Neural cell (in vitro differentiated cells): ENCODE data around the gene HRH4. TPM values are rescaled to one million over a fixed set of nuclear protein-coding genes. Genes with fewer than 3 reads are reported as not detected.

Experiments used
- H2AFZ ChIP-seq: fragments of 200-600, 300-800 bp; sonication (generic), shearing (Covaris generic); 2 replicates; pipeline ENCODE4 v1.6.0; 2014; ENCODE audit warnings: low read depth, mild to moderate bottlenecking, antibody characterized with exemption, low read length, moderate library complexity
- H3F3A ChIP-seq: fragments of 200-600 bp; shearing (Covaris generic); 2 replicates; pipeline ENCODE4 v1.6.1; 2016; ENCODE audit warnings: mild to moderate bottlenecking, moderate library complexity, mixed read lengths, antibody characterized with exemption, low read length; ENCODE audit not compliant: insufficient read depth, poor library complexity, severe bottlenecking
- H3K27ac ChIP-seq: fragments of 200-600, 300-800 bp; sonication (generic), shearing (Covaris generic); 2 replicates; pipeline ENCODE4 v1.5.1; 2014; ENCODE audit warnings: mild to moderate bottlenecking, low read length, moderate library complexity
- H3K27me3 ChIP-seq: fragments of 300-800, 200-600 bp; sonication (generic), shearing (Covaris generic); 2 replicates; pipeline ENCODE4 v1.6.0; 2014; ENCODE audit warnings: mild to moderate bottlenecking, low read depth, low read length, moderate library complexity; ENCODE audit not compliant: insufficient read depth
- H3K36me3 ChIP-seq: fragments of 300-800, 200-600 bp; sonication (generic), shearing (Covaris generic); 2 replicates; pipeline ENCODE4 v1.5.1; 2014; ENCODE audit warnings: mild to moderate bottlenecking, antibody characterized with exemption, low read length, moderate library complexity; ENCODE audit not compliant: insufficient read depth
- H3K4me2 ChIP-seq: fragments of 300-800, 200-600 bp; sonication (generic), shearing (Covaris generic); 2 replicates; pipeline ENCODE4 v1.6.0; 2014; ENCODE audit warnings: mild to moderate bottlenecking, low read length
- H3K4me3 ChIP-seq: fragments of 300-800, 200-600 bp; sonication (generic), shearing (Covaris generic); 2 replicates; pipeline ENCODE4 v1.5.1; 2014; ENCODE audit warnings: mild to moderate bottlenecking, low read length, moderate library complexity
- H3K79me2 ChIP-seq: fragments of 200-600 bp; shearing (Covaris generic); replicated peaks from 2 replicates; pipeline ENCODE4 v1.6.0; 2014; ENCODE audit warnings: mild to moderate bottlenecking, low read length, moderate library complexity; ENCODE audit not compliant: insufficient read depth
- H3K9ac ChIP-seq: fragments of 300-800, 200-600 bp; sonication (generic), shearing (Covaris generic); 2 replicates; pipeline ENCODE4 v1.6.1; 2016; ENCODE audit warnings: mild to moderate bottlenecking, low read length, mixed read lengths
- H3K9me2 ChIP-seq: fragments of 200-600 bp; shearing (Covaris generic); 2 replicates; pipeline ENCODE4 v1.6.1; 2016; ENCODE audit warnings: mild to moderate bottlenecking, low read length, mixed read lengths; ENCODE audit not compliant: insufficient read depth
- H3K9me3 ChIP-seq: fragments of 200-600, 300-800 bp; sonication (generic), shearing (Covaris generic); 2 replicates; pipeline ENCODE4 v1.6.1; 2016; ENCODE audit warnings: mild to moderate bottlenecking, mixed run types, low read length, moderate library complexity, mixed read lengths
- H4K20me1 ChIP-seq: fragments of 200-600 bp; shearing (Covaris generic); 2 replicates; pipeline ENCODE4 v1.6.1; 2016; ENCODE audit warnings: mild to moderate bottlenecking, mixed run types; ENCODE audit not compliant: insufficient read depth
- EP300 ChIP-seq: fragments of 450-650 bp; conservative IDR thresholded peaks from 2 replicates; pipeline ENCODE4 v1.6.1; 2014; ENCODE audit warnings: antibody characterized with exemption, mild to moderate bottlenecking, moderate library complexity; ENCODE audit not compliant: poor library complexity, severe bottlenecking
- EZH2 ChIP-seq: fragments of 200-600, 300-800 bp; shearing (Covaris generic), sonication (generic); IDR thresholded peaks from 2 replicates; pipeline ENCODE4 v1.6.1; 2014; ENCODE audit warnings: antibody characterized with exemption, low read length, borderline replicate concordance, mild to moderate bottlenecking; ENCODE audit not compliant: insufficient read depth, poor library complexity, severe bottlenecking
- MXI1 ChIP-seq: fragments of 450-650 bp; conservative IDR thresholded peaks from 2 replicates; pipeline ENCODE4 v1.6.1; 2014; ENCODE audit warnings: antibody characterized with exemption, mild to moderate bottlenecking; ENCODE audit not compliant: poor library complexity, severe bottlenecking
- POLR2AphosphoS5 ChIP-seq: IDR thresholded peaks from 2 replicates; pipeline ENCODE4 v1.6.1; 2012
- RAD21 ChIP-seq: fragments of 450-650 bp; conservative IDR thresholded peaks from 2 replicates; pipeline ENCODE4 v1.6.1; 2014; ENCODE audit warnings: antibody characterized with exemption, mild to moderate bottlenecking, moderate library complexity
- REST ChIP-seq: IDR thresholded peaks from 2 replicates; pipeline ENCODE4 v1.6.1; 2012; ENCODE audit warnings: borderline replicate concordance
- SMC3 ChIP-seq: fragments of 450-650 bp; conservative IDR thresholded peaks from 2 replicates; pipeline ENCODE4 v1.6.1; 2014; ENCODE audit warnings: antibody characterized with exemption, mild to moderate bottlenecking, moderate library complexity; ENCODE audit not compliant: poor library complexity
- TAF1 ChIP-seq: IDR thresholded peaks from 2 replicates; pipeline ENCODE4 v1.6.1; 2012; ENCODE audit warnings: low read depth
- polyA plus RNA-seq: library from polyadenylated mRNA; depleted of rRNA; stranded (reverse); fragments of >200 nt; gene quantifications from 2 replicates; pipeline ENCODE4 v1.2.3, GENCODE V29; 2014
- TF ChIP-seq, protein P1 (sequence below): fragments of 450-650 bp; IDR thresholded peaks from 2 replicates; pipeline ENCODE4 v1.5.1; 2014; ENCODE audit warnings: antibody characterized with exemption, mild to moderate bottlenecking, moderate library complexity; ENCODE audit not compliant: poor library complexity, severe bottlenecking

The HRH4 gene
- polyA plus RNA-seq, 1 donor from 2014 or later, result not detected

DNA sequence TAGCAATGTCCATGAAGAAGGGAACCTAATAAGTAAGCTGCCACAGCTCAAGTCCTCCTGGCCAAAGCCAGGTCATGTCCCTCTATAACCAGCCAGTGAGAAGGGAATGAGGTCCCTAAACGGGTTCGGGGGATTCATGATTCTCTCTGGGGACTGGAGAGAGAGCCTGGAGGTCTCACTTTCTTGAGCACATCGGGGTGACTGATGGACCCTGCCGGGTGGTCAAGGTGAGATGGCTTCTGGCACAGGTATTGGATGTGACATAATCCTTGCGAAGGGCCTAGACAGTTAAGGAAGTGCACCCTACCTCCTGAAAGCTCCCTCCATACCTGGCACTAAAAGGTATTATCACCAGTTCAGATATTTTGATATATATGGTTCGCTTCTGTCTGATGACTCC is 45.7 kb downstream of the HRH4 start:
- no peak overlapping the region for H3K4me2 ChIP-seq
- H2AFZ ChIP-seq, result no peak overlapping the region
- no peaks in the 10 kb centered on the region for H3K79me2 ChIP-seq
- no peak overlapping the region for H3K4me3 ChIP-seq
- no peak overlapping the region for H3K27ac ChIP-seq
- no peaks in the 10 kb centered on the region for H3K9me2 ChIP-seq
- H3F3A ChIP-seq, result no peaks in the 10 kb centered on the region
- no peaks in the 10 kb centered on the region for H4K20me1 ChIP-seq
- H3K9me3 ChIP-seq, result no peaks in the 10 kb centered on the region
- no peak overlapping the region for H3K9ac ChIP-seq
- no peak for TF ChIP-seq POLR2AphosphoS5
- TF ChIP-seq EZH2, result no peak
- TF ChIP-seq RAD21, result no peak
- no peak for TF ChIP-seq EP300
- no peak for TF ChIP-seq TAF1
- TF ChIP-seq REST, result no peak
- no peak for TF ChIP-seq SMC3
- TF ChIP-seq, protein P1, sequence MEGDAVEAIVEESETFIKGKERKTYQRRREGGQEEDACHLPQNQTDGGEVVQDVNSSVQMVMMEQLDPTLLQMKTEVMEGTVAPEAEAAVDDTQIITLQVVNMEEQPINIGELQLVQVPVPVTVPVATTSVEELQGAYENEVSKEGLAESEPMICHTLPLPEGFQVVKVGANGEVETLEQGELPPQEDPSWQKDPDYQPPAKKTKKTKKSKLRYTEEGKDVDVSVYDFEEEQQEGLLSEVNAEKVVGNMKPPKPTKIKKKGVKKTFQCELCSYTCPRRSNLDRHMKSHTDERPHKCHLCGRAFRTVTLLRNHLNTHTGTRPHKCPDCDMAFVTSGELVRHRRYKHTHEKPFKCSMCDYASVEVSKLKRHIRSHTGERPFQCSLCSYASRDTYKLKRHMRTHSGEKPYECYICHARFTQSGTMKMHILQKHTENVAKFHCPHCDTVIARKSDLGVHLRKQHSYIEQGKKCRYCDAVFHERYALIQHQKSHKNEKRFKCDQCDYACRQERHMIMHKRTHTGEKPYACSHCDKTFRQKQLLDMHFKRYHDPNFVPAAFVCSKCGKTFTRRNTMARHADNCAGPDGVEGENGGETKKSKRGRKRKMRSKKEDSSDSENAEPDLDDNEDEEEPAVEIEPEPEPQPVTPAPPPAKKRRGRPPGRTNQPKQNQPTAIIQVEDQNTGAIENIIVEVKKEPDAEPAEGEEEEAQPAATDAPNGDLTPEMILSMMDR, result no peak
- no peak for TF ChIP-seq MXI1
- no peaks in the 10 kb centered on the region for H3K36me3 ChIP-seq
- H3K27me3 ChIP-seq, result no peaks in the 10 kb centered on the region

DNA sequence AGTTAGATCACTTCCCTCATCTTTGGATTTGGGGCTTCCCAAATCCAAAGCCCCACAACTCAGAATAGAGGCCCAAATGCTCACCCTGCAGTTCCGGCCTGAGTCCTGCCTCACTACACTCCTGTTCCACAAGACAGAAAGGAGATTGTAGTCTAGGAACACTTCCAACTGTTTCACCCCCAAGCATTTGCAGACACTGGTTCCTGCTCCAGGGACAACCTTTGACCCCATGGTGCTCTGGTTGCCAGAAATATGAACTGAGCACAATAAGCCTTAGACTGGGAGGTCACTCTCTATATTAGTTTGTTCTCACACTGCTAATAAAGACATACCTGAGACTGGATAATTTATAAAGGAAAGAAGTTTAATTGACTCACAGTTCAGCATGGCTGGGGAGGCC is 49.0 kb downstream of the HRH4 start:
- Histone ChIP-seq H3K9ac (no peak overlapping the region), H3K36me3 (no peaks in the 10 kb centered on the region), H4K20me1 (no peaks in the 10 kb centered on the region), H2AFZ (no peak overlapping the region), H3K4me3 (no peak overlapping the region), H3K79me2 (no peaks in the 10 kb centered on the region), H3K27ac (no peak overlapping the region), H3K9me2 (no peaks in the 10 kb centered on the region), H3K9me3 (no peaks in the 10 kb centered on the region), H3K27me3 (no peaks in the 10 kb centered on the region), H3F3A (no peaks in the 10 kb centered on the region), H3K4me2 (no peak overlapping the region)
- TF ChIP-seq REST (no peak), SMC3 (no peak), POLR2AphosphoS5 (no peak), TAF1 (no peak), MXI1 (no peak), EZH2 (no peak), EP300 (no peak), RAD21 (no peak)
- TF ChIP-seq, protein P1, result no peak
